Spleen (tissue), 11 donors: Measurements from ENCODE around the gene LYZL1. TPM values are rescaled to one million over a fixed set of nuclear protein-coding genes. Genes with fewer than 3 reads are reported as not detected.

Source experiments
- DNase-seq: peaks from one replicate; pipeline ENCODE4 v3.0.0-alpha.2; 2020
- H3K27ac ChIP-seq, 8 donors: fragments of 200-600 bp; sonication (generic) in 7 of 8; 1 replicate in 4 of 8; 2 replicates in 4 of 8; pipeline versions ENCODE4 v1.5.0 to v1.8.0; 2016 to 2021; ENCODE audit warnings: inconsistent platforms in 4 of 8, mild to moderate bottlenecking in 4 of 8, moderate library complexity in 1 of 8
- H3K27me3 ChIP-seq, 7 donors: fragments of 200-600 bp; sonication (generic) in 6 of 7; replicated peaks in 1 of 7; 1 replicate in 4 of 7; 2 replicates in 3 of 7; pipeline versions ENCODE4 v1.5.0 to v1.8.0; 2016 to 2021; ENCODE audit warnings: inconsistent platforms in 3 of 7, mild to moderate bottlenecking in 1 of 7
- H3K36me3 ChIP-seq, 6 donors: fragments of 200-600 bp; sonication (generic) in 5 of 6; 1 replicate in 4 of 6; 2 replicates in 2 of 6; pipeline versions ENCODE4 v1.5.0 to v1.8.0; 2016 to 2021; ENCODE audit warnings: inconsistent platforms in 2 of 6
- H3K4me1 ChIP-seq, 6 donors: fragments of 200-600 bp; sonication (generic) in 5 of 6; 1 replicate in 3 of 6; 2 replicates in 3 of 6; pipeline versions ENCODE4 v1.5.0 to v1.8.0; 2016 to 2021; ENCODE audit warnings: inconsistent platforms in 3 of 6
- H3K4me3 ChIP-seq, 8 donors: fragments of 200-600 bp; sonication (generic) in 7 of 8; 1 replicate in 4 of 8; 2 replicates in 4 of 8; pipeline versions ENCODE4 v1.5.0 to v1.8.0; 2016 to 2021; ENCODE audit warnings: inconsistent platforms in 4 of 8, mild to moderate bottlenecking in 4 of 8, moderate library complexity in 2 of 8
- H3K9me3 ChIP-seq, 8 donors: fragments of 200-600 bp; sonication (generic) in 7 of 8; 1 replicate in 4 of 8; 2 replicates in 4 of 8; pipeline versions ENCODE4 v1.5.0 to v1.8.0; 2016 to 2021; ENCODE audit warnings: inconsistent platforms in 4 of 8
- CTCF ChIP-seq, 11 experiments: fragments of 200-600 bp in 7 of 11; fragments of 450-650 bp in 4 of 11; sonication (generic) in 4 of 11; IDR thresholded peaks in 8 of 11; conservative IDR thresholded peaks in 3 of 11; 1 replicate in 7 of 11; 2 replicates in 4 of 11; pipeline versions ENCODE4 v1.4.0 to v1.8.0; 2016 to 2021; ENCODE audit warnings: antibody characterized with exemption in 11 of 11, inconsistent platforms in 4 of 11, mild to moderate bottlenecking in 1 of 11
- POLR2A ChIP-seq, 3 donors: fragments of 450-650 bp; IDR thresholded peaks; one replicate each; pipeline ENCODE4 v1.5.1; 2017; ENCODE audit warnings: antibody characterized with exemption in 3 of 3, mild to moderate bottlenecking in 1 of 3
- POLR2AphosphoS5 ChIP-seq, 3 donors: sonication (generic); formaldehyde crosslinking; IDR thresholded peaks; one replicate each; pipeline ENCODE4 v1.5.1; 2017; ENCODE audit warnings: antibody characterized with exemption in 3 of 3
- WGBS, 5 donors: extraction: QIAGEN DNeasy Blood & Tissue Kit in 3 of 5; methylation state at CpG; one replicate each; pipeline versions ENCODE4 v1.1.5 to v1.1.7; 2013 to 2018; 5-methylcytosine and 5-hydroxymethylcytosine counted together
- intact Hi-C: fragments of 100-400 bp; cut with DNase I; formaldehyde crosslinking; loops from one replicate; pipeline ENCODE4 v1.15.0; 2023; ENCODE audit warnings: low total_unique reads
- polyA plus RNA-seq, 3 donors: library from polyadenylated mRNA; stranded (reverse); fragments of 200-250 nt; gene quantifications; one replicate each; pipeline ENCODE4 v1.2.1, GENCODE V29; 2013
- total RNA-seq, 7 donors: library from RNA; depleted of rRNA in 3 of 7; stranded (reverse); fragments of >200 nt in 3 of 7; fragmentation: NEBNext Ultra II Directional in 4 of 7; extraction: Animal tissue kit (Norgen Biotek cat#: 25700) in 4 of 7; gene quantifications; one replicate each; pipeline versions ENCODE4 v1.1.0 to v1.2.1, GENCODE V29; 2016 to 2021
- donor health status: healthy with polysubstance abuse.
- donor health status: DM: no; HTN: no; CAD: no; lungs with moderate emphysema.
- donor health status: DM: no; HTN: no; CAD: no.
- donor health status: Bipolar disorder and iron deficiency.
- donor health status: healthy.
- donor health status: DM: no; HTN: no; CAD: no.
- donor health status: DM: yes; HTN: yes; CAD: no.

Gene LYZL1
- total and polyA plus RNA-seq, 10 donors: not detected

- no peaks in the 10 kb centered on the region for H3K9me3 ChIP-seq
- no peak for TF ChIP-seq POLR2AphosphoS5 (IDR thresholded peaks at IDR 0.05)
- TF ChIP-seq POLR2A (IDR thresholded peaks at IDR 0.05): no peak
- no peak for TF ChIP-seq CTCF (IDR thresholded peaks at IDR 0.05 in 8 of 11, conservative IDR thresholded peaks at IDR 0.05 in 3 of 11)
- no peaks in the 10 kb centered on the region for H3K36me3 ChIP-seq
- peaks cover 0 to 20% (median 0%) of the 10 kb centered on the region in 6 donors for H3K4me1 ChIP-seq
- H3K27ac ChIP-seq: no peak overlapping the region
- DNase-seq: no peak
- intact Hi-C loops: no loop called here
- 9 to 22% (median 17%) methylated on average over 5 of the region's 5 CpGs for WGBS, 5 donors
- H3K27me3 ChIP-seq: peaks cover 0 to 24% (median 0%) of the 10 kb centered on the region in 7 donors
- H3K4me3 ChIP-seq: no peak overlapping the region
These were observed 34.5 kb downstream of the LYZL1 start for GRCh38 chr10:29323367-29323766.

- Histone ChIP-seq H3K27me3 (peaks cover 0 to 14% (median 0%) of the 10 kb centered on the region in 7 donors), H3K9me3 (no peaks in the 10 kb centered on the region), H3K4me3 (no peak overlapping the region), H3K36me3 (no peaks in the 10 kb centered on the region), H3K4me1 (peaks cover 0 to 10% (median 0%) of the 10 kb centered on the region in 6 donors), H3K27ac (no peak overlapping the region)
- 67 to 79% (median 70%) methylated on average over 11 of the region's 11 CpGs for WGBS, 5 donors
- intact Hi-C loops: no loop called here
- TF ChIP-seq POLR2A (IDR thresholded peaks at IDR 0.05) (no peak), POLR2AphosphoS5 (IDR thresholded peaks at IDR 0.05) (no peak), CTCF (IDR thresholded peaks at IDR 0.05 in 8 of 11, conservative IDR thresholded peaks at IDR 0.05 in 3 of 11) (no peak)
- DNase-seq: no peak
These were observed 35.5 kb downstream of the LYZL1 start for GRCh38 chr10:29324220-29324841.

- peaks cover 0 to 10% (median 0%) of the 10 kb centered on the region in 7 donors for H3K27me3 ChIP-seq
- no peak overlapping the region for H3K4me3 ChIP-seq
- H3K4me1 ChIP-seq: peaks cover 0 to 9% (median 0%) of the 10 kb centered on the region in 6 donors
- intact Hi-C loops: no loop called here
- H3K9me3 ChIP-seq: no peaks in the 10 kb centered on the region
- H3K27ac ChIP-seq: no peak overlapping the region
- DNase-seq: no peak
- 77 to 96% (median 89%) methylated on average over 2 of the region's 2 CpGs for WGBS, 5 donors
- no peak for TF ChIP-seq CTCF (IDR thresholded peaks at IDR 0.05 in 8 of 11, conservative IDR thresholded peaks at IDR 0.05 in 3 of 11)
- TF ChIP-seq POLR2AphosphoS5 (IDR thresholded peaks at IDR 0.05): no peak
- no peak for TF ChIP-seq POLR2A (IDR thresholded peaks at IDR 0.05)
- H3K36me3 ChIP-seq: no peaks in the 10 kb centered on the region
These were observed 37.4 kb downstream of the LYZL1 start for GRCh38 chr10:29326299-29326698.

GRCh38 chr10:29326886-29327745, 38.2 kb downstream of the LYZL1 start:
- WGBS, 5 donors: 76 to 92% (median 87%) methylated on average over 10 of the region's 10 CpGs
- Histone ChIP-seq H3K9me3 (no peaks in the 10 kb centered on the region), H3K36me3 (no peaks in the 10 kb centered on the region), H3K4me3 (no peak overlapping the region), H3K27ac (no peak overlapping the region), H3K4me1 (peaks cover 0 to 9% (median 0%) of the 10 kb centered on the region in 6 donors), H3K27me3 (peaks cover 0 to 10% (median 0%) of the 10 kb centered on the region in 7 donors)
- no peak for TF ChIP-seq CTCF (IDR thresholded peaks at IDR 0.05 in 8 of 11, conservative IDR thresholded peaks at IDR 0.05 in 3 of 11)
- TF ChIP-seq POLR2AphosphoS5 (IDR thresholded peaks at IDR 0.05): no peak
- no peak for TF ChIP-seq POLR2A (IDR thresholded peaks at IDR 0.05)
- no peak for DNase-seq
- intact Hi-C loops: no loop called here
